Measurements from ENCODE around the gene COTL1. TPM values are rescaled to one million over a fixed set of nuclear protein-coding genes. Genes with fewer than 3 reads are reported as not detected.

The COTL1 gene
- total and polyA plus RNA-seq, 9 of the 15 experiments (the other 6 are each of a cell fraction or from before 2014, with no cell fraction given): 27.7 to 185 (median 72.5) TPM

GRCh38 chr16:84548971-84549844, 68.7 kb downstream of the COTL1 start (continued):
- TF ChIP-seq CREBBP (IDR thresholded peaks at IDR 0.05; ENCODE audit: low read depth, low read length) (no peak), FOSL1 (tag; conservative IDR thresholded peaks at IDR 0.05) (peak; percentile 68), ZNF318 (IDR thresholded peaks at IDR 0.05; ENCODE audit: borderline replicate concordance in 1 of 2, low read depth in 1 of 2) (no peak), EP400 (IDR thresholded peaks at IDR 0.05) (no peak), HNRNPL (IDR thresholded peaks at IDR 0.05; ENCODE audit: low read depth, low read length) (no peak), TAL1 (IDR thresholded peaks at IDR 0.05) (no peak), SAFB (IDR thresholded peaks at IDR 0.05; ENCODE audit: borderline replicate concordance, low read depth, low read length) (no peak), MNT (conservative IDR thresholded peaks at IDR 0.05) (peak; percentile 29 to 46; a peak in 2 of 4 replicates)
- TF ChIP-seq, protein P1, sequence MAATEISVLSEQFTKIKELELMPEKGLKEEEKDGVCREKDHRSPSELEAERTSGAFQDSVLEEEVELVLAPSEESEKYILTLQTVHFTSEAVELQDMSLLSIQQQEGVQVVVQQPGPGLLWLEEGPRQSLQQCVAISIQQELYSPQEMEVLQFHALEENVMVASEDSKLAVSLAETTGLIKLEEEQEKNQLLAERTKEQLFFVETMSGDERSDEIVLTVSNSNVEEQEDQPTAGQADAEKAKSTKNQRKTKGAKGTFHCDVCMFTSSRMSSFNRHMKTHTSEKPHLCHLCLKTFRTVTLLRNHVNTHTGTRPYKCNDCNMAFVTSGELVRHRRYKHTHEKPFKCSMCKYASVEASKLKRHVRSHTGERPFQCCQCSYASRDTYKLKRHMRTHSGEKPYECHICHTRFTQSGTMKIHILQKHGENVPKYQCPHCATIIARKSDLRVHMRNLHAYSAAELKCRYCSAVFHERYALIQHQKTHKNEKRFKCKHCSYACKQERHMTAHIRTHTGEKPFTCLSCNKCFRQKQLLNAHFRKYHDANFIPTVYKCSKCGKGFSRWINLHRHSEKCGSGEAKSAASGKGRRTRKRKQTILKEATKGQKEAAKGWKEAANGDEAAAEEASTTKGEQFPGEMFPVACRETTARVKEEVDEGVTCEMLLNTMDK (IDR thresholded peaks at IDR 0.05; ENCODE audit: borderline replicate concordance, insufficient read depth, low read depth, low read length, poor library complexity, severe bottlenecking): no peak
- TF ChIP-seq, protein P2, sequence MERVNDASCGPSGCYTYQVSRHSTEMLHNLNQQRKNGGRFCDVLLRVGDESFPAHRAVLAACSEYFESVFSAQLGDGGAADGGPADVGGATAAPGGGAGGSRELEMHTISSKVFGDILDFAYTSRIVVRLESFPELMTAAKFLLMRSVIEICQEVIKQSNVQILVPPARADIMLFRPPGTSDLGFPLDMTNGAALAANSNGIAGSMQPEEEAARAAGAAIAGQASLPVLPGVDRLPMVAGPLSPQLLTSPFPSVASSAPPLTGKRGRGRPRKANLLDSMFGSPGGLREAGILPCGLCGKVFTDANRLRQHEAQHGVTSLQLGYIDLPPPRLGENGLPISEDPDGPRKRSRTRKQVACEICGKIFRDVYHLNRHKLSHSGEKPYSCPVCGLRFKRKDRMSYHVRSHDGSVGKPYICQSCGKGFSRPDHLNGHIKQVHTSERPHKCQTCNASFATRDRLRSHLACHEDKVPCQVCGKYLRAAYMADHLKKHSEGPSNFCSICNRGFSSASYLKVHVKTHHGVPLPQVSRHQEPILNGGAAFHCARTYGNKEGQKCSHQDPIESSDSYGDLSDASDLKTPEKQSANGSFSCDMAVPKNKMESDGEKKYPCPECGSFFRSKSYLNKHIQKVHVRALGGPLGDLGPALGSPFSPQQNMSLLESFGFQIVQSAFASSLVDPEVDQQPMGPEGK (CRISPR knock-in tag; IDR thresholded peaks at IDR 0.05; ENCODE audit: borderline replicate concordance): no peak

Data from K562 (cell line).